GM12873 (cell line): ENCODE data around the gene PHF21B.

Experiments
- TF ChIP-seq, protein P1 (sequence below): IDR thresholded peaks from 2 replicates; pipeline ENCODE4 v1.5.1; 2012; ENCODE audit warnings: low read depth, mild to moderate bottlenecking, moderate library complexity, low read length, control low read depth; ENCODE audit not compliant: insufficient read depth; ENCODE audit errors: missing control alignments

PHF21B gene

DNA sequence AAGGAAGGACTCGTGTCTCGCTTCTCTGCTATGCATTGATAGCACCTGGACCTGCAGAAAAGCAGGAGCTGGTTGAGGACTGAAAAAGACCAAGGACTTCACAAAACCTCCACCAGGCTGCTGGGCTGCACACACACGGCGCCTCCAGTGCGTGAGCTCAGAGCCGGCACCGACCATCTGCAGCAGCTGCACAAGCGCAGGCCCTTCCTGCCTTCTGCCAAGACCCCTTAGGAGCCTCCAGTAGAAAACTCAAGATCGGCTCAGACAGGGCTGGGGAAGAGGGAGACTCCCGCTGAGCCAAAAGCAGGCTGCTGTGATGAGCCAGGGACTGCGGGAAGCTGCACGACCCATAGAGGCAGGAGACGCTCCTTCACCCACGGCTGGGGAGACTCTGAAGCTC is 70.9 kb downstream of the PHF21B start:
- TF ChIP-seq, protein P1, sequence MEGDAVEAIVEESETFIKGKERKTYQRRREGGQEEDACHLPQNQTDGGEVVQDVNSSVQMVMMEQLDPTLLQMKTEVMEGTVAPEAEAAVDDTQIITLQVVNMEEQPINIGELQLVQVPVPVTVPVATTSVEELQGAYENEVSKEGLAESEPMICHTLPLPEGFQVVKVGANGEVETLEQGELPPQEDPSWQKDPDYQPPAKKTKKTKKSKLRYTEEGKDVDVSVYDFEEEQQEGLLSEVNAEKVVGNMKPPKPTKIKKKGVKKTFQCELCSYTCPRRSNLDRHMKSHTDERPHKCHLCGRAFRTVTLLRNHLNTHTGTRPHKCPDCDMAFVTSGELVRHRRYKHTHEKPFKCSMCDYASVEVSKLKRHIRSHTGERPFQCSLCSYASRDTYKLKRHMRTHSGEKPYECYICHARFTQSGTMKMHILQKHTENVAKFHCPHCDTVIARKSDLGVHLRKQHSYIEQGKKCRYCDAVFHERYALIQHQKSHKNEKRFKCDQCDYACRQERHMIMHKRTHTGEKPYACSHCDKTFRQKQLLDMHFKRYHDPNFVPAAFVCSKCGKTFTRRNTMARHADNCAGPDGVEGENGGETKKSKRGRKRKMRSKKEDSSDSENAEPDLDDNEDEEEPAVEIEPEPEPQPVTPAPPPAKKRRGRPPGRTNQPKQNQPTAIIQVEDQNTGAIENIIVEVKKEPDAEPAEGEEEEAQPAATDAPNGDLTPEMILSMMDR: no peak

DNA sequence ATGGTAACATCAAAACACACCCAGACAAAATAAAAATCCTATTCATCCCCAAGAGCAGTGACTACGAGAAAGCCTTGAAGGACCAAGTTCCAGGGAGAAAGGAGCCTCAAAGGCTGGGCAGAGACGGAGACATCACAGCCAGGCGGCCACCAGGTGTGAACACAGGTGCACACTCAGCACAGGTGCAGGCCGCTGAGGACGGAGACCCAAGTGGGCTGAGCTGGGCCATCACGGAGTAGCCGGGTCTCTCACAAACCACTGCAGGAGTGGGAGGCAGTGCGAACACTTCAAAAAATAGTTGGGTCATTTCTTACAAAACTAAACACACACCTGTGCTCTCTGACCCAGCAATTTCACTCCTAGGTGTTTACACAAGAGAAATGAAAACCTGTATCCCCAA is 72.6 kb downstream of the PHF21B start:
- TF ChIP-seq, protein P1: no peak

DNA sequence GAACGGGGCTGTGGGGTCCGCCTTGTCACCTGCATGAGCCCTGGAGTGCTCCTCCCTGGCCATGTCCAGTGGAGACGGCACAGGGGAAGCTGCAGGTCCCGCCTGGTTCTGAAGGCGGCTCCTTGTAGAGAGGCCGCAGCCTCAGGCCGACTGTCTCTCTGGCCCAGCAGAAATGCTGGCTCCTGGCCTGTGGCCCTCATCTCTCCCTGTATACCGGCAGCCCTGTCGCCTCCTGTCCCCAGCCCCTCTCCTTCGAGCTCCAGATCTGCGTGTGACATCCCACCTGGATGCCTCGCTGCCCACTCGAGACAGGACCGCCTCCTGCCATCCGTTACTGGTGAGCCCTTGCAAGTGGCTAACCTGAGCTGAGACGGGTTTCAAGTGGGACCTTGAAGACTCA is 73.6 kb downstream of the PHF21B start:
- TF ChIP-seq, protein P1: no peak

DNA sequence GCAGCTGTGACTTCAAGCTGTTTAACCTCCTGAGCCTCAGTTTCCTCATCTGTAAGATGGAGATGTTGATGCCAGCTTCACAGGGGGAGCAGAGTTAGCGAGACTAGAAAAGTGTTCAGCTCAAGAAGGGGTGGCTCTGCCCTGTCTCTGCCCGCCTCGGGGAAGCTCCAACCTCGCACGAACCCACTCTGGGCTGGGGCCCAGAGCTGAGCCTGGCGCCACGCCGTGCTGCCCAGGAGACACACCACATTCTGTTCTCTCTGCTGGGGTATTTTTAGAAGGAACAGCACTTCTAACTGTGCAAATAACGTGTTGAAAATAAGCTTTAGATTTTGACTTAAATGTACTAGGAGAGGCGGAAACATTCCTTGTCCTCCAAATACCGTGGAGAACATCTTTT is 74.1 kb downstream of the PHF21B start:
- TF ChIP-seq, protein P1: no peak

DNA sequence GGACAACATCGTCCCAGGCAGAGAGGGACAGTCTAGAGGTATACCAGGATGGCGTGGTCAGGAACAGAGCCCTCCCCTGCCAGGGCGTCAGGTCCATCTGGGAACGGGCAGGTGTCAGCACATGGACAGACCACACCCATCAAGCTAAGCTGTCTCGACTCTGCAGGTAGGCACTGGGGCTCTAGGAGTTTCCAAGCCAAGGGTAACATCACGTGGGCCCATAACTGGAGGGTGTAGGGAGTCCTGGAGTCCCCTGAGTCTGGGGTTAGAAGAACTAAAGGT is 75.4 kb downstream of the PHF21B start:
- TF ChIP-seq, protein P1: no peak

DNA sequence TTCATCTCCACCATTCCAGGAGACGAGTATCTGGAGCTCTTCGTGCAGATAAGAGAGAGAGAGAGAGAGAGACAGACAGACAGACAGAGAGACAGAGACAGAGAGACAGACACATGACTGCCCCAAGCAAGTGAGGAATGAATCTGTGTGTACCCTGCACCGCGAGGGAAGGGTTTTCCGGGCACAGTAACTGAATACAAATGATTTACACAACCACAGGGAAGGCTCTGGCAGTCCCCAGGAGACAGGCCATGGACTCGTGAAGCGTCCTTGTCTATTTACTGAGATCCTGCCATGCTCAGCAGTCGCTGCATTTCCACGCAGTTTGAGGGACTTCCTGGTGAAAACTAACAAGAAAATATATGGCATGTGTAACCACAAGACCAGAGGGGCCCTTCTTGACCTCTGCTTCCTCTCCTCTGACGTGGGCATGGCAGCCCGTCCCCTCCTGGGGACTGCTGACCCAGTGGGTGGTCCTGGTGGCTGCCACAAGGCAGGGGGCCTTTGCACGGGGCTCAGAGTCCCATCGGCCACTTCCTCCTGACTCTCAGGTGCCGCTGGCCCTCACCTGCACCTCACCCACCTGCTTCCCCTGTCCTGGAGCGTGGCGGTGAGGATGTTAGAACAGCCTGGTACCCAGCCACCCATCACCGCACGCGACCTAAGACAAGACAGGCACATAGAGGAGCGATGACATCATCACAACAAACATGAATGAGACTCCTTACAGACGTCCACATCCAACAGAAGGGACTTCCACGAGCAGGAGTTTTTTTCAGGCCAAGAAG is 75.9 kb downstream of the PHF21B start:
- TF ChIP-seq, protein P1: no peak

DNA sequence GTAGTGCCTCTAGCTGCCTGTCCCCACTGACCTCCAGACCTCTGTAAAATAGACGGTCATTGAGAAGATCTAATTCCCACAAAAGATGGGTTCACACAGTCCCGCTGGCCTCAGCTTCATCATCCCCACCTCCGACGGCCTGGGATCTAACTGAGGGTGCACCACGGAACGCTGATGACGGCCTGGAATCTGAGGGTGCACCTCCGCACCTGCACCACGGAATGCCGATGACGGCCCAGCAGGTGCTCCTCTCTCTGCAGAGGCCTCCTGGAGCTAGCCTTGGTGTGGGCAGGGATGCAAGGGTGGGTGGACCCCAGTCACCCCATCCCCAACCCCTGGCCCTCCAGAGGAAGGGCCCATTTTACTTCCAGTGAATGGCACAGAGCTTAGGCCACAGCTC is 77.3 kb downstream of the PHF21B start:
- TF ChIP-seq, protein P1: no peak

DNA sequence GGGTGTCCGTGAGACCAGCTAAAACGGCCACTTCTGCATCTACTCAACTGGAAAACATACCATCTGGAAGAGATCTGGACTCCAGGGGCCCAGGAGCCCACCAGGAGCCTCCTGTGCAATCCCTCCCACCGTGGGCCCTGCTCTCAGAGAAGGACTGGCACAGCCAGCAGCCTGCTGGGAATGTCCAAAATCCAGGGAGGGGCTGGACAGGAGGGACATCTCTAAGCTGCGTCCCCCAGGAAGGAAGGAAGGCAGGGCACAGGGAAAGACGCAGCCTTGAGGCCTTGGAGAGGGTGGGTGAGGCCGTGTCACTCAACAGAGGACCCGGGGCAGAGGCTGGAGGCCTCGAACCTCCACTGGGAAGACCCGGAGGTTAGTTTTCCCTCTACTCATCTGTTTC is 78.0 kb downstream of the PHF21B start:
- TF ChIP-seq, protein P1: no peak
